Heart left ventricle (tissue), 13 donors: ENCODE measurements around the gene SLC8B1.

Source experiments
- CTCF ChIP-seq, 12 donors: fragments of 200-600 bp; sonication (generic) in 4 of 12; IDR thresholded peaks; one replicate each; pipeline versions ENCODE4 v1.5.0 to v1.8.0; 2018 to 2022; ENCODE audit warnings: antibody characterized with exemption in 12 of 12, mild to moderate bottlenecking in 5 of 12
- POLR2A ChIP-seq, 2 donors: fragments of 450-650 bp; IDR thresholded peaks; one replicate each; pipeline ENCODE4 v1.6.1; 2017; ENCODE audit warnings: antibody characterized with exemption in 2 of 2, mild to moderate bottlenecking in 2 of 2, moderate library complexity in 2 of 2
- donor health status: ischemic (EF 13 %, LVEDD 7.1; RV severe dilation, severe dysfunction).
- donor health status: DM: no; HTN: yes; CAD: no.
- donor health status: DM: no; HTN: no; CAD: no.
- donor health status: ischemic (EF 25% LVEDD 6.9; RV normal size, moderate dysfunction).
- donor health status: ischemic (EF 25% LVEDD 5.7; RV mildly dilated, moderate dysfunction).
- donor health status: ischemic (EF 35%, LVEDD 5.7; RV mildly dilated, moderate dysfunction).
- donor health status: nonischemic (EF 11% LVEDD 7.7; RV severe dilation, severe dysfunction).
- donor health status: DM: yes; HTN: yes; CAD: no.
- donor health status: PGD.
- donor health status: ischemic (EF 29% LVEDD 5.4; RV normal size, mild dysfunction).
- donor health status: nonischemic (EF 23%, LVEDD 6.1; RV moderate dilation, normal function).

DNA sequence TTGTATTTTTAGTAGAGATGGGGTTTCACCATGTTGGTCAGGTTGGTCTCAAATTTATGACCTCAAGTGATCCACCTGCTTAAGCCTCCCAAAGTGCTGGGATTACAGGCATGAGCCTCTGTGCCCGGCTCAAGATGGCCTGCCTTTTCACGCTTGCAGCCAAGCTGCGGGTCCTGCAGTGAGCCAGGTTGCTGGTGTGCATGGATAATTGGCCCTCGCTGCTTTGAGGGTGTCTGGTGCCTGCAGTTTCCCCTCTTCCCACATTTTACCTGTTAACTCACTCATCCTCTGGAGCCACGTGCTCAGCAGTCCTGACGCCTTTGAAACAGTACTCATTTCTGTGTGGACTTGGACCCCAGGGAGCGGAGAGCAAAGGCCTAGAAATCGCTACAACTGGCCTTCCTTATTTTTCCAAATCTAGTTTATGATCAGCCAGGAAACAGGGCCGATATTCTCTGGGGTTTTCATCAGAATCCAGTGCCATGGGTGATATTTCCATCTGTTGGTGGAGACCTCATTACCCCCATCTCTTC lies 71.4 kb downstream of the SLC8B1 start:
- TF ChIP-seq CTCF (IDR thresholded peaks at IDR 0.05) (no peak), POLR2A (IDR thresholded peaks at IDR 0.05) (no peak)
